ENCODE measurements around the gene ZNF439. TPM values are rescaled to one million over a fixed set of nuclear protein-coding genes. Genes with fewer than 3 reads are reported as not detected.

The ZNF439 gene
- total RNA-seq, 1 experiment from 2014 or later: 3.3 TPM

GRCh38 chr19:11880598-11880997, 32.1 kb downstream of the ZNF439 start:
- no peaks in the 10 kb centered on the region for H3K27me3 ChIP-seq (ENCODE audit: insufficient read depth, low read length)
- H2AFZ ChIP-seq (ENCODE audit: low read length): no peak overlapping the region
- no peak overlapping the region for H4K91ac ChIP-seq (ENCODE audit: insufficient read length, low read depth, low read length)
- Mint-ChIP-seq H3K27me3 (ENCODE audit: low read depth) (peaks cover 18% of the 10 kb centered on the region), H3K4me1 (peaks cover 0 to 4% of the 10 kb centered on the region in 2 experiments; a peak in 1 of 4 replicates), H3K36me3 (ENCODE audit: insufficient read depth in 1 of 3, low read depth in 3 of 3) (peaks cover 0 to 8% (median 3%) of the 10 kb centered on the region in 3 experiments; a peak in 4 of 7 replicates), H3K27ac (no peak overlapping the region), H3K4me3 (no peak overlapping the region), H3K9me3 (peaks cover 11 to 37% of the 10 kb centered on the region in 2 experiments)
- H3K23me2 ChIP-seq (ENCODE audit: insufficient read length, low read depth, low read length, poor library complexity, severe bottlenecking): no peaks in the 10 kb centered on the region
- H2BK5ac ChIP-seq (ENCODE audit: insufficient read length, low read length): no peak overlapping the region
- no peak overlapping the region for H2BK120ac ChIP-seq (ENCODE audit: low read depth, low read length, poor library complexity, severe bottlenecking)
- no peak overlapping the region for H4K5ac ChIP-seq (ENCODE audit: insufficient read length, low read depth, low read length)
- no peak overlapping the region for H2BK12ac ChIP-seq (ENCODE audit: insufficient read length, low read depth, low read length)
- H4K8ac ChIP-seq (replicated peaks; ENCODE audit: insufficient read length, low read depth, low read length): no peak overlapping the region
- no peak for DNase-seq
- H2BK20ac ChIP-seq (ENCODE audit: low read depth, low read length, poor library complexity, severe bottlenecking): no peak overlapping the region
- TF ChIP-seq CTCF (conservative IDR thresholded peaks at IDR 0.05): no peak
- no peaks in the 10 kb centered on the region for H3K4me1 ChIP-seq (ENCODE audit: insufficient read depth, low read length)
- H4K20me1 ChIP-seq (ENCODE audit: control insufficient read depth, insufficient read depth, insufficient read length): no peaks in the 10 kb centered on the region
- H3K9me3 ChIP-seq (ENCODE audit: control insufficient read depth, low read depth, low read length): peaks cover 7% of the 10 kb centered on the region
- no peak overlapping the region for H3K14ac ChIP-seq (ENCODE audit: insufficient read depth, low read length)
- H2AK5ac ChIP-seq (ENCODE audit: insufficient read length, low read length): no peak overlapping the region
- H3K4me2 ChIP-seq (ENCODE audit: insufficient read depth, insufficient read length, low read length): no peak overlapping the region
- no peaks in the 10 kb centered on the region for H3K79me2 ChIP-seq (ENCODE audit: insufficient read depth, low read length)
- no peak overlapping the region for H3K56ac ChIP-seq (ENCODE audit: insufficient read length, low read depth, low read length)
- no peaks in the 10 kb centered on the region for H3K79me1 ChIP-seq (ENCODE audit: insufficient read depth, low read depth, low read length, poor library complexity, severe bottlenecking)
- no peak overlapping the region for H3T11ph ChIP-seq (ENCODE audit: low read length)
- H3K4ac ChIP-seq (ENCODE audit: low read depth, low read length): no peak overlapping the region
- H3K23ac ChIP-seq (ENCODE audit: insufficient read length, low read depth, low read length): no peak overlapping the region
- no peak overlapping the region for H3K18ac ChIP-seq (ENCODE audit: insufficient read length, low read depth, low read length)
- no peak overlapping the region for H2BK15ac ChIP-seq (ENCODE audit: low read depth, low read length)
- no peak overlapping the region for H3K9ac ChIP-seq (ENCODE audit: extremely low read depth, insufficient read length, low read length)
- no CpG with 5 or more reads among the region's 12 CpGs for WGBS (ENCODE audit: extremely low coverage, insufficient read length, low lambda C conversion rate)
- H3K27ac ChIP-seq (ENCODE audit: insufficient read length, low read depth, low read length): no peak overlapping the region
